T47D (cell line): ENCODE measurements around the gene DNMT3A.
"Not testable (repeated sequence)": the region's sequence is repeated elsewhere in the genome, so short reads cannot be mapped to it uniquely, and the experiment has no call there.

Experiments used
- DNase-seq, 2 experiments: peaks; one replicate each; pipeline versions ENCODE4 v3.0.0 to v3.0.0-alpha.2; 2011 to 2012; ENCODE audit warnings: low read depth in 1 of 2, low spot score in 1 of 2
- JUND ChIP-seq: IDR thresholded peaks from 2 replicates; pipeline ENCODE4 v1.6.1; 2012; ENCODE audit warnings: low read depth
- in situ Hi-C: cut with HindIII; loops from 2 replicates; pipeline ENCODE4 v1.10.0; 2016; ENCODE audit warnings: low sequenced_read_pairs, low pct_unique_long_range_greater_than_20kb

The DNMT3A gene

DNA sequence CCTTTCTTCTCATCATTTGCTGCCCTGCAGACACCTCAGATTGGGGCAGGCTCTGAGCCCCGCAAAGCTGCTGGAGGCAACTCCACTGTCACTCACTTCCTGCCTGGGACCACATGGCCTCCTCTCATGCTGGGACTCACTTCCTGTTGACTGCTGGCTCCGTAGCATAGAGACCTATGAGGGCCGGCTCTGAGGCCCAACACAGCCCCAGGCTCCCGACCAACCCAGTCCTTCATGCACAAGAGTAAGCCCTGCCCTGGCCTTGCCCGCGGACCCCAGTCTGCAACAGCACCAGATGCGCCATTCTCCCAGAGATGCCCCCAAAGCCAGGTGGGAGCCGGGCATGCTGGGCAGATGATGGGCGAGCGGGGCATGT, 55.7 kb downstream of the DNMT3A start:
- in situ Hi-C loops, result no loop called here
- no peak for TF ChIP-seq JUND
- DNase-seq, result no peak

- in situ Hi-C loops, result no loop called here
- no peak for DNase-seq
These were observed 56.3 kb downstream of the DNMT3A start for GRCh38 chr2:25285265-25286024.

DNA sequence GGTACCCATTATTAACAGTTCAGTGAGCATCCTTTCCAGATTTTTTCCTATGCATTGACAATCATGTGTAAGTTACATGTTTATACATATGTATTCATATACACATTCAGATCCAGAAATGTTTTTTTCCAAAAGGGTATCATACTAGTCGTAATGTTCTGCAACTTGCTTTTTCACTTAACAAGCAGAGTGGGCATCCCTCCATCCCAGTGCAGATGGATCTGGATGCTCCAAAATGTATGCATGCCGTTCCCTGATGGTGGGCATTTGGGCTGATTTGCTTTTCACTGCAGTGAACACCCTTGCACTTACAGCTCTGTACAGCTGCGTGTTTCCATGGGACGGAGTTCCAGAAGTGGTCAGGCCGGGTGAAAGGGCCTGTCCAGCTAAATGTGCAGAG, 57.0 kb downstream of the DNMT3A start:
- in situ Hi-C loops, result no loop called here
- TF ChIP-seq JUND, result no peak
- no peak for DNase-seq

More at GRCh38 chr2:25285265-25286024, 56.3 kb downstream of the DNMT3A start:
- no peak for TF ChIP-seq JUND

GRCh38 chr2:25283921-25284320, 57.8 kb downstream of the DNMT3A start:
- no peak for TF ChIP-seq JUND
- DNase-seq, result no peak
- in situ Hi-C loops, result no loop called here

DNA sequence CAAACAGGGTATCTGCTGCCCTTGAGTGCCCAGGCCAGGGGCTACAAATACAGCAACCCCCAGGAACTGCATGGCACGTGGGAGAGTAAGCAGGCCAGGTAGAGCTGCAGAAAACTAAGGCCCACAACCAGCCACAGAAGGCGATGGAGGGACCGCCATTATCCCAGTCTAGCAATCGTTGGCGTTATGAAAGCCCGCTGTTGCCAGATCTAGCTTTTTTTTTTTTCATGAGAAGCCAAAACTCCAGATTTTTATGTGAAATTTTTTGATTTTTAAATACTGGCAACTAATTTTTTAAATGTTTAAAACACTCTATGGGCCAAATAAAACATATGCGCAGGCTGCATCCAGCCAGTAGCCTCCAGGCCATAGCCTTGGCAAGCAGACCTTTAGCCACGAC, 59.8 kb downstream of the DNMT3A start:
- in situ Hi-C loops, result no loop called here
- no peak for DNase-seq
- TF ChIP-seq JUND, result no peak

DNA sequence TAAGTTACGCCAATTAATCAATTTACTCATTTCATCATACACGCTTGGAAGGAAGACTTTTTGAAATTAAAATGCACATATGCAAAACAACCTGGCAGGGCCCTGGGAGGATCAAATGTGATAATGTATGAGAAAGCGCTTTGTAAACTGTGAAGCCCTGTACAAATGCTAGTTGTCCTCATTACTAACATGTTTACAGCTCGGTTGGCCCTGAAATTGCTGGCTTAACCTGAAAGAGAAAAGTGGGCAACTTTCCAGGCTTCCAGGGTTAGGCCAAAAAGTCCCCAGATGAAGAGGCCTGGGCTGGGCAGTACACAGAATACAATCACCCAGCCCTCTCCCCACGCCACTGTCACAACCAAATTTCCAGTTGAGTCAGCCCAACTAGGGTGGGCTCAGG, 60.2 kb downstream of the DNMT3A start:
- no peak for TF ChIP-seq JUND
- DNase-seq, result no peak
- in situ Hi-C loops, result no loop called here

- TF ChIP-seq JUND, result no peak
- DNase-seq, result no peak
- in situ Hi-C loops, result no loop called here
These were observed 61.6 kb downstream of the DNMT3A start for GRCh38 chr2:25280051-25280687.

DNA sequence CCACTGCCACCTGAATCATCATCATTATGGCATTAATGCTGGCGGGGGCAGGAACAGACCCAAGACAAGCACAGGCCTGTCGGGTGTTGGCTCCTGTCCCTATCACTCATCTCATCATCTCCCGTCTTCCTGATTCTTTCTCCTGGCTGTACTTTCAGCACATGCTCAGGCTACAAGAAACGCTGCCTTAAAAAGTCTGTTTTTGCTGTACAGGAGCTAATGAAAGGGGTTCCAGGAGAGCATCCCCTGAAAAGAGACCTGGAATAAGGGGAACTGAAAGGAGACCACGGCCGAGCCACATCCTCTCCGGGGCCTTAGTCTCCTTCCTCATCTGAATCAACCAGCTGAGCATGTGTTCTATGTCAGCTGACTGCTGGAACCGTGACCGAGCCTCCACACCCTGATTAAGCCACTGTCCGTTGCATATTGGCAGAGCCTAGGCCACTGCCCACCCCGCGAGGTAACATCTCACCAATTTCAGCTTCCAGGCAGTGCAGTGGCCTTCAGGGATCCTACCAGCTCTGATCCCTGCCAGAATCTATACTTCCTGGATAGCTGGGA, 62.6 kb downstream of the DNMT3A start:
- in situ Hi-C loops, result no loop called here
- no peak for TF ChIP-seq JUND
- DNase-seq, result no peak

DNA sequence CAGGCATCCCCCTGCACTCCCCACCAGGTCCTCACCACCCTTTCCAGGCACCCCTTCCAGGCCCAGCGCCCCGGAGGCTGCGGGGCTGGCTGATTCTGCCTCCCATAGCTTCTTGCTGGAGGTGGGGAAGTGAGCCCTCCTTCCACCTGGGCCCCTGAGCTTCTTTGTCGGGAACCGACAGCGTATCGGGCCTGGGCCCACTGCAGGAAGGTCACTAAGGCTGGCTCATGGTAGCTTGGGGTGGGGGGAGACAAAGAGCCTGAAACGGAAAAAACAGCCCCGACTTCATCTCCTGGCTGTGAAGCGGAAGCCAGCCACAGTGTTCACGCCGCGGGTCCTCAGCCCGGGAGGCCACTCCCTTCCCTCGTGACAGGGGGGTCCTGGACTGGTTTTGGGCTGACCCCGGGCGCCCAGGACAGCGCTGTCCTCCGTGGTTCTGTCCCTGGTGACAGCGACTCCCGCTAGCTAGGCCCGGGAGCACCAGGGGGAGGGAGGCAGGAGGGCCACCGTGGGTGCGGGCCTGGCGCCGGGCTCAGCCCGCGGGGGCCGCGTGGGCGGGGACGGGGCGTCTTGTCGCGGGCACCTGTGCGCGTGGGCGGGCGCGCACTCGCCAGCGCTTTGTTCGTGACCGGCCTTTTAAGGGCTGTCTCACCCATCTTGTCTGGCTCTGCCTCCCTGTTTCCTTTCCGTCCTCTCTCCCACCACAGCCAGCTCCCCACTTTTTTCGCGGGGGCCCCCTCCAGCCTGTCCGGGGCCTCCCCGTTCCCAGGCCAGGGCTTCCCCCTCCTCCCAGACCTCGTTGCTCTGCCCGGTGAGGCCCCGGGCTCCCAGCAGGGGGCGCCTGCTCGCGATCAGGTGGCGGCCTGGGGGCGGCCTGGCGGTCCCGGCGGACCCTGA, 64.9 kb downstream of the DNMT3A start:
- DNase-seq, result no peak
- no peak for TF ChIP-seq JUND
- in situ Hi-C loops, result no loop called here

GRCh38 chr2:25275575-25275965, 66.2 kb downstream of the DNMT3A start:
- DNase-seq, result no peak
- no peak for TF ChIP-seq JUND
- in situ Hi-C loops, result no loop called here

GRCh38 chr2:25274868-25275574, 66.7 kb downstream of the DNMT3A start:
- in situ Hi-C loops, result no loop called here
- no peak for TF ChIP-seq JUND
- DNase-seq, result no peak

GRCh38 chr2:25273985-25274535, 67.7 kb downstream of the DNMT3A start:
- TF ChIP-seq JUND, result no peak
- in situ Hi-C loops, result no loop called here
- no peak for DNase-seq

DNA sequence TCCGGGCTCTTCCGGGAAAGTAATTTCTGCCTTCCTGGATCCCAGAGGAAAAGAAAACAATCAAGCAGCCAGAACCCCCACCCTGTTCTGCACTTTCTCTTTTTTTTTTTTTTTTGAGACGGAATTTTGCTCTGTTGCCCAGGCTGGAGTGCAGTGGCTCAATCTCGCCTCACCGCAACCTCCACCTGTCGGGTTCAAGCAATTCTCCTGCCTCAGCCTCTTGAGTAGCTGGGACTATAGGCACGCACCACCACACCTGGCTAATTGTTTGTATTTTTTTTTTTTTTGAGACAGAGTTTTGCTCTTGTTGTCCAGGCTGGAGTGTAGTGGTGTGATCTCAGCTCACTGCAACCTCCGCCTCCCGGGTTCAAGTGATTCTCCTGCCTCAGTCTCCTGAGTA, 69.0 kb downstream of the DNMT3A start:
- DNase-seq, in situ Hi-C loops: not testable (repeated sequence)
